Ishikawa (cell line): Measurements from ENCODE around the gene FBXO31.

ENCODE experiments used
- CEBPB ChIP-seq: IDR thresholded peaks from 2 replicates; pipeline ENCODE4 v1.6.1; 2012
- MAX ChIP-seq: IDR thresholded peaks from 2 replicates; pipeline ENCODE4 v1.6.1; 2012
- YY1 ChIP-seq: IDR thresholded peaks from 2 replicates; pipeline ENCODE4 v1.6.1; 2012; ENCODE audit warnings: low read depth
- ZBTB7A ChIP-seq: IDR thresholded peaks from 2 replicates; pipeline ENCODE4 v1.6.1; 2012; ENCODE audit warnings: low read depth

GRCh38 chr16:87412996-87413421 lies 29.4 kb upstream of the FBXO31 start:
- TF ChIP-seq CEBPB, result no peak
- TF ChIP-seq ZBTB7A, result no peak
- no peak for TF ChIP-seq MAX
- TF ChIP-seq YY1, result no peak
